Kidney (tissue), 14 donors: Measurements from ENCODE around the gene ZNF516. TPM values are rescaled to one million over a fixed set of nuclear protein-coding genes. Genes with fewer than 3 reads are reported as not detected.

Experiments used
- DNase-seq, 5 donors: peaks; one replicate each; pipeline ENCODE4 v3.0.0-alpha.2; 2013 to 2020
- FAIRE-seq: peaks from 2 replicates; lab custom pipeline; 2012; peaks lifted over from hg19 to GRCh38; lab: Jason Lieb, UNC
- H3K27ac ChIP-seq, 2 donors: one replicate each; pipeline ENCODE4 v1.7.0; 2013; ENCODE audit warnings: low read depth in 2 of 2, low read length in 2 of 2, inconsistent platforms in 1 of 2
- H3K27me3 ChIP-seq: one replicate; pipeline ENCODE4 v1.7.1; 2013; ENCODE audit warnings: low read length, inconsistent platforms; ENCODE audit not compliant: control insufficient read depth, insufficient read depth
- H3K36me3 ChIP-seq, 3 donors: one replicate each; pipeline versions ENCODE4 v1.7.0 to v1.7.1; 2013; ENCODE audit warnings: low read length in 3 of 3, control low read depth in 1 of 3, inconsistent platforms in 1 of 3; ENCODE audit not compliant: insufficient read depth in 3 of 3, control insufficient read depth in 2 of 3
- H3K4me1 ChIP-seq, 3 donors: one replicate each; pipeline versions ENCODE4 v1.7.0 to v1.7.1; 2013; ENCODE audit warnings: low read length in 3 of 3, inconsistent platforms in 1 of 3, low read depth in 1 of 3; ENCODE audit not compliant: control insufficient read depth in 2 of 3, insufficient read depth in 2 of 3
- H3K4me3 ChIP-seq, 3 donors: one replicate each; pipeline versions ENCODE4 v1.7.0 to v1.8.1; 2013; ENCODE audit warnings: low read length in 3 of 3, control low read depth in 1 of 3, inconsistent platforms in 1 of 3
- H3K9ac ChIP-seq, 3 donors: one replicate each; pipeline versions ENCODE4 v1.7.0 to v1.7.1; 2013; ENCODE audit warnings: low read length in 3 of 3, control low read depth in 1 of 3, inconsistent platforms in 1 of 3
- H3K9me3 ChIP-seq, 3 donors: one replicate each; pipeline versions ENCODE4 v1.7.0 to v1.7.1; 2013; ENCODE audit warnings: low read length in 3 of 3, control low read depth in 1 of 3, inconsistent platforms in 1 of 3; ENCODE audit not compliant: control insufficient read depth in 2 of 3, insufficient read depth in 1 of 3
- intact Hi-C: fragments of 100-400 bp; cut with DNase I; formaldehyde crosslinking; loops from one replicate; pipeline ENCODE4 v1.11.1; 2022
- polyA plus RNA-seq: library from polyadenylated mRNA; stranded (reverse); fragments of 350-450 nt; fragmentation: Illumina TruSeq; extraction: RNeasy Lipid Tissue Mini Kit (QIAGEN cat#74804); gene quantifications from one replicate; pipeline ENCODE4 v1.2.3, GENCODE V29; 2014; ENCODE audit warnings: low read depth, low replicate concordance; ENCODE audit not compliant: insufficient read depth
- total RNA-seq: library from RNA; stranded (reverse); fragmentation: NEBNext Ultra II Directional; extraction: Animal tissue kit (Norgen Biotek cat#: 25700); gene quantifications from one replicate; pipeline ENCODE4 v1.2.1, GENCODE V29; 2021
- TF ChIP-seq, protein P1 (sequence below): IDR thresholded peaks from 3 replicates; pipeline ENCODE4 v1.5.1; 2012; ENCODE audit warnings: mild to moderate bottlenecking, moderate library complexity, borderline replicate concordance; ENCODE audit not compliant: insufficient read depth; ENCODE audit errors: extremely low read depth
- donor health status: control.
- donor health status: control.
- donor health status: control.
- donor health status: control.
- donor health status: control.
- donor health status: DM: yes; HTN: yes; CAD: no.
- donor health status: Normal renal cell carcinoma (clear cell type).

ZNF516 gene
- total and polyA plus RNA-seq, 2 donors from 2014 or later: 6.7 to 28.7 TPM

DNA sequence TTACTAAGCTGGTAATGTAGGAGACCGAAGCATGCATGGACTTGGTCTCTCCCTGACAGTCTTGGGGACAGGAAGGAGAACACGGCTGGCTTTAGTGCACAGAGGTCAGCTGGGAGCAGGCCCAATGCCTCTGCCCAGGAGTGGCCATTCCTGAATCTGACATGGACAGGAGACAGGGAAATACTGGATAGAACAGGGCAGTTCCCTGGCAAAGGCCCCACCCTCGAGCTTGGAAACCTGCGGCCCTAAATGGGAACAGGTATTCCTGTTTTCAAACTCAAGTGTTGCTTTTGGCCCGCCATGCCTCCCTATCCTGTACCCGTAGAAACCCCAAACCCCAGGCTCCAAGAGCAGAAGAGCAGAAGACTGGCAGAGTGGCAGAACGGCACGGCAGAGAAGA lies 107.4 kb downstream of the ZNF516 start:
- no peak overlapping the region for H3K9ac ChIP-seq
- intact Hi-C loops: no loop called here
- TF ChIP-seq, protein P1, sequence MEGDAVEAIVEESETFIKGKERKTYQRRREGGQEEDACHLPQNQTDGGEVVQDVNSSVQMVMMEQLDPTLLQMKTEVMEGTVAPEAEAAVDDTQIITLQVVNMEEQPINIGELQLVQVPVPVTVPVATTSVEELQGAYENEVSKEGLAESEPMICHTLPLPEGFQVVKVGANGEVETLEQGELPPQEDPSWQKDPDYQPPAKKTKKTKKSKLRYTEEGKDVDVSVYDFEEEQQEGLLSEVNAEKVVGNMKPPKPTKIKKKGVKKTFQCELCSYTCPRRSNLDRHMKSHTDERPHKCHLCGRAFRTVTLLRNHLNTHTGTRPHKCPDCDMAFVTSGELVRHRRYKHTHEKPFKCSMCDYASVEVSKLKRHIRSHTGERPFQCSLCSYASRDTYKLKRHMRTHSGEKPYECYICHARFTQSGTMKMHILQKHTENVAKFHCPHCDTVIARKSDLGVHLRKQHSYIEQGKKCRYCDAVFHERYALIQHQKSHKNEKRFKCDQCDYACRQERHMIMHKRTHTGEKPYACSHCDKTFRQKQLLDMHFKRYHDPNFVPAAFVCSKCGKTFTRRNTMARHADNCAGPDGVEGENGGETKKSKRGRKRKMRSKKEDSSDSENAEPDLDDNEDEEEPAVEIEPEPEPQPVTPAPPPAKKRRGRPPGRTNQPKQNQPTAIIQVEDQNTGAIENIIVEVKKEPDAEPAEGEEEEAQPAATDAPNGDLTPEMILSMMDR: no peak

DNA sequence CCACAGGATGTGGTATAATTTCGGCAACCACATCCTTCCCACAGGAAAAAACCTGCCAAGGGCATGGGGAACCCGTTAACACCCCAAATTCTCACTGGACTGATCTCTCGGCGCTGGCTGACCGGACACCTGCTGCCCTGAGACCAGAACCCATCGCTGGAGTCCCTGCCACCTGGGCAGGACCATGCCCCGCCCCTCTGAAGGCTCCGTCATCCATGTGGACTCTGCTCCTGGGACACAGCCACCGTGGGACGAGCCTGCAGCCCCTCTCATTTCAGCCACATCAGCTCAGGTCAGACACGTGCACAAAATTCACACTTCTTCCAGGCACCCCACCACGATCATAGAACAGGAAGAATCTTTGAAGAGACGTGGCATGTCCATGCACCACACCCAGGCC lies 108.2 kb downstream of the ZNF516 start:
- TF ChIP-seq, protein P1: no peak
- H3K9ac ChIP-seq: no peak overlapping the region
- H3K27ac ChIP-seq: no peak overlapping the region
- H3K4me1 ChIP-seq: peaks cover 0 to 10% (median 0%) of the 10 kb centered on the region in 3 donors
- H3K27me3 ChIP-seq: no peaks in the 10 kb centered on the region
- FAIRE-seq (no peak), DNase-seq (no peak)
- no peaks in the 10 kb centered on the region for H3K36me3 ChIP-seq
- no peak overlapping the region for H3K4me3 ChIP-seq
- no peaks in the 10 kb centered on the region for H3K9me3 ChIP-seq
- intact Hi-C loops: no loop called here

More for the DNA sequence above, 107.4 kb downstream of the ZNF516 start:
- H3K27me3 ChIP-seq: no peaks in the 10 kb centered on the region
- DNase-seq (peak in 1 of 5 donors; percentile 24), FAIRE-seq (no peak)
- H3K27ac ChIP-seq: no peak overlapping the region
- H3K4me1 ChIP-seq: peaks cover 0 to 10% (median 0%) of the 10 kb centered on the region in 3 donors
- H3K9me3 ChIP-seq: no peaks in the 10 kb centered on the region
- no peak overlapping the region for H3K4me3 ChIP-seq
- no peaks in the 10 kb centered on the region for H3K36me3 ChIP-seq

DNA sequence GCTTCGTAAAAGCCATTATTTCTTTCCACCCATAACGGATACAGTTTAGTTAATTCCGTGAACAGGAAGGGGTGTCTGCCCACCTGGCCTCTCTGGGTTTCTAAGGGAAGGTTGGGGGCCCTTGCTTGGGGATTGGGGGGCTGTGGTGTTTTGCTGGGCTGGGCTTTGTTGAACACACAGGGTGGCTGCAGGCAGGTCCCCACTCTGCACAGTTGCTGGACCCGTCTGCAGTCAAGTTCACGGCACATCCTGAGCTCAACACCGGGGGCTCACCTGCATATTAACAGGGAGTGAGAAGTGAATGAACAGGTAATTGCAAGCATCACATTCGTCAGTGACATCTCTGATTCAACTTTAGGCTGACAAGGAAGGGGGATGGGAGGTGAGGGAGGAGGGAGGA lies 109.0 kb downstream of the ZNF516 start:
- FAIRE-seq (no peak), DNase-seq (no peak)
- Histone ChIP-seq H3K9ac (no peak overlapping the region), H3K4me1 (peaks cover 0 to 10% (median 0%) of the 10 kb centered on the region in 3 donors), H3K4me3 (no peak overlapping the region), H3K27me3 (no peaks in the 10 kb centered on the region), H3K36me3 (no peaks in the 10 kb centered on the region), H3K27ac (no peak overlapping the region), H3K9me3 (no peaks in the 10 kb centered on the region)
- intact Hi-C loops: no loop called here
- TF ChIP-seq, protein P1: no peak

DNA sequence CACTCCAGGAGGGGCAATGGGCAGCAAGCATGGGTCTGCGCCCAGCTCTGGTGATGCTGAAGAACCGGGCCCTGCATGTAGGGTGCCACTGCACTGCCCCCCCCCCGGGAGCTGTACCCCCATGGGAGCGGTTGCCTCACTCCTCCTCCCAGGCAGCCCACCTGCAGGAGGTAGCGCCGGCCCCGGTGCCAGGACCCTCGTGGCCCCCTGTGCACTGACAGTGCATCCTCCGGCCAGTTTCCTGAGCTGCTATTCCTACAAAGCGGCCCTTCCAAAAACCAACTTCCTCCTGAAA lies 109.4 kb downstream of the ZNF516 start:
- H3K27ac ChIP-seq: no peak overlapping the region
- intact Hi-C loops: no loop called here
- TF ChIP-seq, protein P1: no peak
- no peak overlapping the region for H3K9ac ChIP-seq
- H3K9me3 ChIP-seq: no peaks in the 10 kb centered on the region
- H3K36me3 ChIP-seq: no peaks in the 10 kb centered on the region
- no peak for FAIRE-seq
- no peaks in the 10 kb centered on the region for H3K27me3 ChIP-seq
- DNase-seq: peak in 1 of 5 donors; percentile 36
- no peak overlapping the region for H3K4me3 ChIP-seq
- peaks cover 0 to 8% (median 0%) of the 10 kb centered on the region in 3 donors for H3K4me1 ChIP-seq
